ENCODE data around the gene MED12L.

DNA sequence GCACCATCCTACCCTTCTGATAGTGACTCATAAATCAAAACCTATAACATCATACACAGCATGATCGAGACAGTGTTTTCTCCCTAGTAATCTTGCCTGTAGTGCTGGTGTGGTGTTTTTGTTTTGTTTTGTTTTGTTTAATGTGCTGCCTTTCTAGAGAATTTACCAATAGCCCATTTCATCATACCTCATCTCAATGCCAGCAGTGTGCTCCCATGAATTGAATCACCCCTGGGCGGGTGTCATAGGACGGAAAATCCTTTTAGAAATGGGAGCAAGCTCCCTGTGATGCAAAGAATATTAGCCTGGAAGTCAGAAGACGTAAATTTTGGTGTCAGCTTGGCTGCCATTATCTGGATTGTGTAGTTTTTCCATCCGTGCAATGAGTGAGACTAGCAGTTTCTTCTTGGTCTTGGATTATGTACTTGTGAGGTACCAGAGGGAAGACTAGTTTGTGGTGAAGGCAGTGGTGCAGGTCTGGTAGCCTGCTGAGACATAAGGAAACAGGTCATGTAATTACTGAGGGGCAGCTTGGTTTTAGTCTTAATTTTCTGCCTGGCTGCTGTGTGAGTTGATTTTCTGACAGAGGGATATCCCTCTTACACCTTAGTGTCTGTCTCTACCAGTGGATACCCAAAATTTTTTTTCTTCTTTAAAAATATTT is 345.5 kb downstream of the MED12L start:
- TF ChIP-seq, protein P1, sequence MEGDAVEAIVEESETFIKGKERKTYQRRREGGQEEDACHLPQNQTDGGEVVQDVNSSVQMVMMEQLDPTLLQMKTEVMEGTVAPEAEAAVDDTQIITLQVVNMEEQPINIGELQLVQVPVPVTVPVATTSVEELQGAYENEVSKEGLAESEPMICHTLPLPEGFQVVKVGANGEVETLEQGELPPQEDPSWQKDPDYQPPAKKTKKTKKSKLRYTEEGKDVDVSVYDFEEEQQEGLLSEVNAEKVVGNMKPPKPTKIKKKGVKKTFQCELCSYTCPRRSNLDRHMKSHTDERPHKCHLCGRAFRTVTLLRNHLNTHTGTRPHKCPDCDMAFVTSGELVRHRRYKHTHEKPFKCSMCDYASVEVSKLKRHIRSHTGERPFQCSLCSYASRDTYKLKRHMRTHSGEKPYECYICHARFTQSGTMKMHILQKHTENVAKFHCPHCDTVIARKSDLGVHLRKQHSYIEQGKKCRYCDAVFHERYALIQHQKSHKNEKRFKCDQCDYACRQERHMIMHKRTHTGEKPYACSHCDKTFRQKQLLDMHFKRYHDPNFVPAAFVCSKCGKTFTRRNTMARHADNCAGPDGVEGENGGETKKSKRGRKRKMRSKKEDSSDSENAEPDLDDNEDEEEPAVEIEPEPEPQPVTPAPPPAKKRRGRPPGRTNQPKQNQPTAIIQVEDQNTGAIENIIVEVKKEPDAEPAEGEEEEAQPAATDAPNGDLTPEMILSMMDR (IDR thresholded peaks at IDR 0.05): no peak
- no peak for TF ChIP-seq POLR2A (IDR thresholded peaks at IDR 0.05)
